GM19324 (cell line): ENCODE results near the gene GABRB3.

ENCODE experiments used
- ATAC-seq: cut with Tn5 transposase; IDR thresholded peaks from one replicate; pipeline ENCODE4 v1.9.1; 2021; ENCODE audit warnings: mild to moderate bottlenecking, moderate library complexity; ENCODE audit not compliant: unreplicated experiment, low FRiP score

Gene GABRB3

DNA sequence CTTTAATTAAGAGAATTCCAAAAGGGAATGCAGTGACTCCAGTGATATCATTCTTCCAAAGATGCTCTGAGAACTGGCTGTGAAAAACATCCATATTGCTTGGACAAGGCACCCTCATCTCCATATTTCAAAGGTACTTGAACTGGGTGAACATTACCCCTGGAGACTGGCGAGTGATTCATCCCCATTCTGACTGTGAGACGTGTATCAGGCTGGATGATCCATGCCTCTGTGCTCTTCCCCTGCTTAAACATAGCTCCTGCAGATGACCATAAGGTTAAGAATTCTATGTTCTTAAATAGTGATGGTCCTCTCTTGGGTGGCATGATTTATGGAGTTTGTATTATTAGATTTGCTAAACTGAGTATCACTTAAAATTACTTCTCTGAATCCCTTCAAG, 137.8 kb downstream of the GABRB3 start:
- ATAC-seq: no peak

DNA sequence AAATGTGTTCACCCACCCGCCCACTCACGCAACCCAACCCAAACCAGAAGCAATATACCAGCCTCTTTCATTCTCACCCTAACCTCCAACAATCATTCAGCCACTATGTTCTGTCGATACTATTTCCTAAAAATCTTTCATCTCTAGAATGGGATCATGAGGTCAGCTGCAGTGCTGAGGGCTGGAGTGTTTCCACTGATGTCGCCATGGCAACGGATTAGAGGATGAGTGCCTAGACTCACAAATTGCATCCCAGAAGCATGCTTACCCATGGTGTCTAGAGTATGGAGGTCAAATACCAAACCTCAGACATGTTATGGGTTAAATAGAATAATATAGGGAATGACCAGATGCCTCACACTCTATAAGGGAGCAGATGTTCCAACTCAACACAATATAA, 138.5 kb downstream of the GABRB3 start:
- no peak for ATAC-seq

DNA sequence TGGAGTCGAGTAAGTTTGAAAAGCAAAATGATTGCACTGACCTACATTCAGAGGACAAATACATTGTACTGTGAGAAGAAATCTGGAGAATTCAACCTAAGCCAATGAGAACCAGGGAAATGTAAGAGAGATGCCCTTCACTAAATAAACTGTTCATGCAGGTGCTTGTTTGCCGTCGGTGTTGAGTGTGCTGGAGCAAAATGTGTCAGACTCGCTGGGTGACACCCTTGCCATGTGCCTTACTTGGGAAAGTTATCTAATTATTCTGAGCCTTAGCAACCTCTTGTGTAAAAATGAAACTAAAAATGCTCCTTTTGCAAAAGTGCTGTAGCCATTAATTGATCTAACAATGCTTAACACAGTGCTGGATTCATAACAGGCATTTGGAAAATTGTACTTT, 140.4 kb downstream of the GABRB3 start:
- ATAC-seq: no peak

DNA sequence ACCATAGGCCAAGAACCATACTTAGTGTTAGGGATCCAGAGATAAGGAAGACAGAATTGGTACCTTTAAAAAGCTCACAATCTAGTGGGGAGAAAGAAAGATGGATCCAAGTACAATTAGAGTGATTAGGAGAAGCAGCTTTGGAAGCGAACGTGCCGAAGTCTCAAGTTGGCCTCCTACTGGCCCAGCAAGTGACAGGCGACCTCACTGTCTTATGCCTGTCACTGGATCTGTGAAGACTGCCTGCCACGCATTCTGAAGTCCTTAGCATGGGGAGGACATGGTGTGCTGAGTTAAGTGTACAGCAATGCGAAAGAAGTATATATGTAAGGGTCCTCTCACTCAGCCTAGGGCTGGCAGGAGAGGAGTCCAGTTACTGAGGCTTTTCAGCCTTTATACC, 141.0 kb downstream of the GABRB3 start:
- no peak for ATAC-seq

DNA sequence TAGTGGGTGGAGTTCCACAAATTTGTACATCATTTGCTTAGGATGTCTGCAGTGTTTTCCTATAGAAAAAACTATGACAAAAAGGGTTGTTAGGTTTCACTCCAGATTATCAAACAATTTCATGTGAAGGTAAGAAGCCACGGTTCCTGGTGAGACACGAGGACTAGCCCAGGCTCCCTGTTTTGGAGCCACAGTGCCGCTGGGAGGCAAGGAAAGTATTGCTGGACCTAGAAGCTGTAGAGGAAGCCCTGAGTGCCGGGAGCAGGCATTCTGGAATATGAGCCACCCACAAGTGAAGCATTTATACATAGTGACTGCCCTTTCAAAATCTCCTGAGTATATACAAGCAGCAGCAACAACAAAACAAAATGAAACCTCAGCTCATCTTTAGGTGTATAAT, 142.0 kb downstream of the GABRB3 start:
- ATAC-seq: no peak

DNA sequence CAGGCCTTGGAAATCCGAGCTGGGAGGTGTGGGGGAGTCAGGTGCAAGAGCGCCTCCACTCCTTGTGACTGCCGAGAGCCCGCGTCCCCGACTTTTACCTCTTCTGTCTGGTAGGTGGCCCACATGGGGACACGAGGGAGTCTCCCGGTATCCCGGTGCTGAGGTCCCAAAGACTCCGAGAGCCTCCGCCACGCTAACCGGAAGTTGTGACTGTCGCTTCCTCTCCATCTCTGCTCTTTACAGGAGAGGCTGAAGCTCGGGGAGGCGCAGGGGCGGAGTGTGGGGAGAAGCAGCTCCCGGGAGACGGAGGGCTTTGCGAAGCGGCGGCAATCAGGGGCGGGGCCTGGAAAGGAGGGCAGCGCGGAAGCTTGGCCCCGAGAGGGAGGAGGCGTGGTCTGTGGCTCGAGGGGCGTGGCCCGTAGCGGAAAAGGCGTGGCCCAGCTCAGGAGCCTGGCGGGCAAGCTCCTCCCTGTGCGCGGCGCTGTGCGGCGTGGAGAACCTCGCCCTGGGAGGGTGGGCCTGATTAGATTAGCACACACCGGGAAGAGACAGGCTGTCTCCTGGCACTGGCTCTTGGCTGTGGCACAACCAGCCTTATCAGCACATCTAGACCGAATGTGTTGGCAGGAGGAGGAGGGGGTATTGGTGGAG, 143.9 kb downstream of the GABRB3 start:
- no peak for ATAC-seq

DNA sequence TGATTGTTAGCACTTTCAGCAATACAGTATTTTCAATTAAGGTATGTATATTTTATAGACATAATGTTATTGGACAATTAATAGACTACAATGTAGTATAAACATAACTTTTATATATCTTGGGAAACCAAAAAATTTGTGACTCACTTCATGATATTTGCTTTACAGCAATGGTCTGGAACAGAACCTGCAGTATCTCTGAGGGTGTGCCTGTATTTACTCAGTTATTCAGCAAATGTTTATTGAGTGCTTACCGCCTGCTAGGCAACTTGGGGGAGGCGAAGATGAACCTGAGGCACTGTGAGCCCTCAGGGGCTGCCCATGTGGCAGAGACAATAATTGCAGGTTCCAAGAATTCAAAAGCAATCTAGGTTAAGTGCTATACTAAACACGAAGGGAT, 144.8 kb downstream of the GABRB3 start:
- ATAC-seq: no peak

DNA sequence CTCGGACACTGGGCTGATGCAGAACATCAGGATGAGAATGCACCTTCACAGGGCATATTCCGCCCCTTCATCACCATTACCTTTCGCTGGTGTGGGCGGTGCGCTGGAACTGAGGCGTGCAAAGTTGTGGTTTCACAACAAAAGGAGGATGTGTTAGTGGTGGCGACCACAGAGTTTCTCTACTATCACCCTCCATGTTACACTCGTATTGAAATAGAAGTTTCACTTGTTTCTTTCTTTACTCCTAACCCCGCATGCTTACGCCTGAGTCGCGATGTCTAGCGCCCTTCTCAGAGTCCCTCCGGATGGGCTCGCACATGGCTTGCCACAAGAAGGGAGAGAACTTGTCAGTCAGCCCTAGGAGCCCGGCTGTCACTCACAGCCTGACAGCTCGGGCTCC, 148.7 kb downstream of the GABRB3 start:
- no peak for ATAC-seq

DNA sequence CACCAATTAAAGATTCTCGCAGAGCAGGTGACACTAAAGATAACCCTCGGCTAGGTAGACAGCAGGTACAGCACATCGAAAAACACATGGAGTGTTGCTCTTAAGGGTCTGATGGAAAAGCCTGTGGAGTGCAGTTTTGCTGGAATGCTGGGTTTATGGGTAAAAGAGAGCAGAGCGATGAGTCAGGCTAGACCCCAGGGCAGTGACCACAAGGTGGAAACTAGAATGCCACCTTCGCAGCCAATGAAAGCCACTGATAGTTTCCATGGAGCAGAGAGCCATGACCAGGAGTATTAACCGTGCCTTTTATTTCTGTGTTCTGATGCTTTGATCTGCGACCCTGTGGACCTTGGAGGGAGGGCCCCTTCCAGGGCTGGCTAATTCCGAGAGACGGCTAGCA, 149.8 kb downstream of the GABRB3 start:
- ATAC-seq: no peak

DNA sequence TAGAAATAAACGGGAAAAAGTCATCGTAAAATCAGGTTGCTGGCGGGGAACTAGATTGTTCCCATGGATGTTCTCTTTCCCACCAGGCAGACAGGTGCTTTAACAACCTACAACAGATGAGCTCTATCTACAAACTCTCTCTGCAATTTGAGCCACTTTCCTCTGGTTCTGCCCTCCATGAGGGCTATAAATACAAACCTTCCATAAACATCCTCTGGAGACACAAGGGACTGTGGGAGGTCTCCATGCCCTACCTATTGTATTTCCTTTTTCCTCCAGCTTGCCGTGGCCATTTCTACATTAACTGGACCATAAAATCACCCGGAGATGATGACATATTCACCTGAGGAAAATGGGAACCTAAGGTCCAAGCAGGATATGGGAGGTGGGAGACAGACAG, 151.1 kb downstream of the GABRB3 start:
- ATAC-seq: no peak

DNA sequence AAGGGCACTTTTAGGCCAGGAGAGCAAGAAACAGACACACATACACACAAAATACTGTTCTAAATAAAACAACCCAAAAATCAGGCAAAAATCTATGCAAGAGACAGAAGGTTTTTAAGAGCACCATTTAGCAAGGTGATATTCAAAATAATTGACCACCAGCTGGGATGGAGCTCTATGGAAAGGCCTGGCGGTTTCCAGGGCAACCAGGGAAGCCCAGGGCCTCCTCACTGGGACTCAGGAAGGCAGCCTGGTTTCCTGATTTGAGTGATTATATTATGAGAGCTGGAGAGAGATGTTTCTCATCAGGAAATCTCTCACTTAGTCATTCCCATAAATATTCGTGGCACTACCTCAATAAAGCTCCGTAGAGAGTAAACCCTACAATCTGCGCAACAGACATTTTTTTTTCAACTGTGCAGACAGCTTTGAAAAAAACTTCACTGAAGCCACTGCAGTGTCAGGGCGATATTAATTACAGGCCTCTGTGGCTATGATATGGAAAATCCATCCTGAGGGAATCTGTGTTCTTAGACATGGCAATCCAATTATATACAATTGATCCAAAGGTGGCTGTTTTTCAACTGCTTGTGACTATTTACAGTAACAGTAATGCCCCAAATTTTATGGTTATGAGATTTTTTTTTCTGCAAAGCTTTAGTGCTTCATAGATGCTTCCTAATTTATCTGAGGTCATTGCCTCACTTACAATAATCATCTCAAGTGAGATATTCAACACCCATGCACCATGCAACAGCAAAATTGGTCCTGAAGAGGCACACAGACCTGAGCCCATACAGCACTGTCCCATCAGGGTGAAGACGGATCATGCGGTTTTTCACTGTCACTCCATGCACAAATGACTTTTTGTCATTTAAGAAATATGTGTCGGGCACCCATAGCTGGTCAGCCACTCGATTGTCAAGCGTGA, 152.1 kb downstream of the GABRB3 start:
- ATAC-seq: no peak

DNA sequence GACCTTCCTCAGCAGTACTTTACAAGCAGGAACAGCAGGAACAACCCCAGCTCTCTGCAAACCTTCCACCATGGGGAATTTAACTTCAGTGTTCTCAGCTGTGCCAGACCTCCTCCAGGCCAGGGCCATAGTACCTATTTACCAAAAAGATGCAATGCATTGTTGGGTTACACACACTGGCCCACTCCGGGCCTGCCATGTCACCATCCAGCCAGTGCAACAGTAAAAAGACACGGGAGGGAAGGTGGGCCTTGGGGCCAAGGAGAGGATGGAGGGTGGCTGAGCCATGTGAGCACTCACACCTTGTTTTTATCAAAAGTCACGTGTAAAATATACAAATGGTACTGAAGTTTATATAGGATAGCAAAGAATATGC, 157.0 kb downstream of the GABRB3 start:
- ATAC-seq: no peak

DNA sequence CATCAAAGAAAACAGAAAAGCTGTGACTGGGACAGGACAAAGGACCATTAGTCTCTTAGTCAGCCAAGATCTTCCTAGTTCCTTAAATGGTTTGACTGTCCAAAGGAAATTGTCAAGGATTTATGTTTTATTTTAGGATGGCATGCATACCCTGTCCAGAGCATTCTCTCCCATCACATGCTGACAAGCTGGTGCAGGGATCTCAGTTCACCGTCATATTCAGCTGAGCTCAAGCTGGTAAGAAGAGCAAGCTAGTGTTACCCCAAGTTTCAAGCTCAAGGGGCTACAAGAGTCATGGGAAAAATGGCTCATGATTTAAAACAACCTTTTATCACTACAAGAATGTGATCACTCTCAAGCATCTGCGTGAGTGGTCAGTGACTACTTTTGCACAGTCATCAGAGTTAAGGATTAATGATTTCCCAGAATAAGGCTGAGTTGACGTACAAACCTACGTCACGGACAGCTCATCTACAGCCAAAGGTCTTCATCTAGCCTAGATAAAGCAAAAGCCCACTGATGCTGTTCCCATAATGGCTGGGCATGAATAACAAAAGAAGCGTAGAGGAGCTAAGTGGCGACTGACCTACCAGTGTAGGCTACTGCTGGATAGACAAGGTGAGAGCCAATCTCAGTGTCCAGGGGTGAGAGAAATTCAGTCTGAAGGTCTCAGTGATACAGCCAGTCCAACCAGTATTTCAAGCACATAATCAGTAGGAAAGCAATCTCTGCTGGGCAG, 157.5 kb downstream of the GABRB3 start:
- ATAC-seq: no peak

DNA sequence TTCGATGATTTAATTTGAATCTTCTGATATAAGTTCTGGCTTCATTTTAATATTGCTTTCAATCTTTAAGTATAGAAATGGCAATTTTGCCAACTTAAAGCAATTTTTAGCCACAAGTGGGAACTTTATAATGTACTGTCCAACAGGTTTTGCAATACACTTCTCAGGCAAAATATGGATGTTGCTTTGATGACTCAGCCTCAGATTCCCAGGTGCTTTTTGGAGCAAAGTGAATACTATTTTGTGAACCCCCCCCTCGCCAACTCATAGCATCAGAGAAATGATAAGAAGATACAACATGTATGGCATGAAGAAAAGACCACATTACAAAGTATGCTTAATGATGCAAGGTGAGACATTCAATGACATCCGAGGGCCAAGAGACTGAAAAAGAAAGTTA, 158.1 kb downstream of the GABRB3 start:
- no peak for ATAC-seq

DNA sequence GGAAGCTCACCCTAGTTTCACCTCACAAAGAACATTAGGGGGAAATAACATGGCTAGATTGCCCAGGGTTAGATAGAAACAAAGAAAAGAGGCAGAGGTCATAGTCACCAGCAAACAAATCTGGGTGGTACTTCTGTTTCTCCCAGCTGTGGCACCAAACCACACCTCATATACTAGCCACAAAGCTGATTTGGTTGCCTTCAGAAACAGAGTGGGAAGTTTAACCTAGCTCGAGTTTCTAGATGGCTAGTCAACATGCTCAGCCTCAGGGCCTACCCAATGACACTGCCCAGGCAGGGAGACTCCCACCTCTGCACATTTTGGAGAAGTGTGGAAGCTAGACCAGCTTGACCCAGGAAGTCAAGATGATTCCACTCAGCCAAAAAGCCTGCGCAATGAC, 174.2 kb downstream of the GABRB3 start:
- no peak for ATAC-seq

DNA sequence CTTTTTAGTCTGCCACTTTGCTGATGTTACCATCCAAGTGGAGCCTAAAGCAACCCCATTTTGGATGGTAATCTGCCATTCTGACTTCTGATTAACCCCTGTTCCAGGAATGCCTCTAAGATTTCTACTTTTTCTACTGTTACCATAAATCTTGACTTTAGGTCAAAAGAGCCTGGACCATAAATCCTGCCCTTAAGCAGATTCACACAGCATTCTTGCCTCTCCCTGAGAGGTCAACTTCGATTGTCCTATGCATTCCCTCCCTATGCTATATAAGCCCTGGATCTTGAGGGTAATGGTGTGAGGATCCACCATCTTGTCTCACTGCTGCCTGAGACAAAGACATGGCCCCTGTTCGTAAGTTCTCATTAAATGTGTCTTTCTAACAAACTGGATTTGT, 177.3 kb downstream of the GABRB3 start:
- no peak for ATAC-seq

DNA sequence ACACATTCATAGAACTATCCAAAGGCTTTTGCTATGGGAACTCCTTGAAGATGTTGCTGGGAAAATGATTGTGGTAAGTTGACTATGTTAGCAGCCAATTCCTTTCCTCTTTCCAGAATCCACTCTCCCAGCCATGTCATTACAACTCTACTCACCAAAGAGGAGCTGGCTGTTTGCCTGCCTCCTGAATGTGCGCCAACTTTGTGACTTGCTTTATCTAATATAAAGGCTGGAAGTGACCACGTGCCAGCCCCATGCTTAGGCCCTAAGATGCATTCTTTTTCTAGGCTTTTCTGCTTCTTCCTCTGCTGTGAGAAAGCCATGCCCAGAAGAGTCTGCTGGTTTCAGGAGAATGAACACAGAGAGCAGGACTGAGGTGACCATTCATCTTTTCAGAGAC, 182.2 kb downstream of the GABRB3 start:
- no peak for ATAC-seq

DNA sequence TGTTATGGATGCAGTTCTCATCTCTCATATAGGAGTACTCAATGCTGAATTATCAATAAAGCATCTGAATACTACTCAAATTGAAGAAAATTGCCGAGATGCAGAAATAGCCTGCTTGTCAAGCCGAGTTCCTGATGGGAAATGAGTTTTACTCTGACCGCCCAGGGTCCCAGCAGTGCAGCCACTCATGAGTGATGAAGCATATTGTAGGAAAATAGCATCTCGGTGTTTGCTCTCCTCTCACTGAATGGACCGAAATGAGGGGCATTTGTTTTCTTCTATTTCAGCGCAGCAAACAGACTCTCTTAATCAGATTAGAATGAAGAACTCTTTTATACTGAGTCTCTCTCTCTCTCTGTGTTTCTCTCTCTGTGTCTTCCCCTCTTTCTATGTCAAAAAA, 190.0 kb downstream of the GABRB3 start:
- no peak for ATAC-seq

DNA sequence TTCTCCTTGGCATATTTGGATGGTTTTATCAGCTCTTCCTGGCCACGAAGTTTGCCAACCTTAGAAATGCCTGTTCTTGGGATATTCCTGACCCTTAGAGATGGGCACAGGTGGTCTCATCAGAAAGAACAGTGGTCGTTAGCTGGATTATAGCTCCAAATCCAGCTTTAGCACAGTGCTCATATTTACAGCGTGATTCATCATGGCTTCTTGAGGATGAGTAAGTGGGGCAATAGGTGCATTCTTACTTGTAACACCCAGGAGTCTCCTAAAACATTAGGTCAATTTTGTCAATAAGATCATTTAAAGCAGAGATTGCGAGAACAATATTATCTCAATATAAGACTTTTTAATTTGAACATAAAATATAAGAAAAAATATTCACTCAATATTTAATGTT, 191.9 kb downstream of the GABRB3 start:
- ATAC-seq: no peak

DNA sequence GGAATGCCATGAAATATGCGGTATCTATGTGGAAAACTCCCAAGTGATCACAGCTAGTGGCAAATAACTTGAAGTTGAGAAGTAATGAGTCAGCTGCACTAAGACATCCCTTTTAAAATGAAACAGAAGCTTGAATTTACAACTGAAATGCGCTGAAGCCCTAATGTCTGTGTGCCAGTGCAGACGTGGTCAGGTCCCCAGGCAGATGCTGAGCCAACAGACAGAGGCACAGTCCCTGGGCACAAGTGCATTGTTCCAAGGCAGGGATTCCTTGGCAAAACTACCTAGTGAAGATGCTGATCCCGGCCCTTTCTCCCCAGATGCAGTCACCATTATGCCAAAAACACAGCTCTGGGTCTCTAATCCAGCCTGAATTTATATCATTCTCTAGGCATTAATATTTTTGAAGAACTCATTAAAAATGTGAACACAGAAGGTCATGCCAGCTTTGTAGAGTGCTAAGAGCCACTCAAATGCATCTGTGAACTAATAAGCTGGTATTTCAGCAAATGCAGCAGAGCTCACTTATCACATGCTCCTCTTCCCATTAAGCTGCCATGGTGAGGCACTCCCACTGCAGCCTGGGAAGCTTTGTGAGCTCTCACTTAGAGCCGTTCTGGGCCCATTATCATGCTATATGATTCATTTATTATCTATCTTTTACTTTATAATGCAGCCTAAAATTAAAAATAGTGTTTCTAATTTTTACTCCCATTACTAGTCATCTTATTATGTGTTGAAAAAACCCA, 200.1 kb downstream of the GABRB3 start:
- no peak for ATAC-seq

DNA sequence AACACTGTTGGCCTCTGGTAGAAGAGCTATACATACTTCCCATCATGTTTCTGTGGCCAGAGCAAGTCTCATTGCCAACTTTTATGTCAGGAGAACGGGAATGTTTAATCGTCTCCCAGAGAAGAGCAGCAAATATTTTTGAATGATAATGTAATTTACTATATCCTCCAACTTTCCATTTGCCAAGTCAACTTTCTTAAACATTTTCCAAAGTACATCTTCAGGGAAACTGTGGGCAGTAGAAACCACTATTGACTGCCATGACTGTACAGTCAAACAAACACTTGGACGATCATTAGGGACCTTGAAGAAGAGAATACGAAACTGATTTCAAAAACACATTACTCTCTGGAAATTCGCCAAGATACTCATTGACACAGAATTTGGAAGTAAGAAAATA, 201.5 kb downstream of the GABRB3 start:
- no peak for ATAC-seq
